SW 1271 (cell line): Measurements from ENCODE around the gene OS9.

Source experiments
- DNase-seq, 2 experiments: peaks; one replicate each; lab custom pipeline; 2025; lab: John Stamatoyannopoulos, UW

OS9 gene

DNA sequence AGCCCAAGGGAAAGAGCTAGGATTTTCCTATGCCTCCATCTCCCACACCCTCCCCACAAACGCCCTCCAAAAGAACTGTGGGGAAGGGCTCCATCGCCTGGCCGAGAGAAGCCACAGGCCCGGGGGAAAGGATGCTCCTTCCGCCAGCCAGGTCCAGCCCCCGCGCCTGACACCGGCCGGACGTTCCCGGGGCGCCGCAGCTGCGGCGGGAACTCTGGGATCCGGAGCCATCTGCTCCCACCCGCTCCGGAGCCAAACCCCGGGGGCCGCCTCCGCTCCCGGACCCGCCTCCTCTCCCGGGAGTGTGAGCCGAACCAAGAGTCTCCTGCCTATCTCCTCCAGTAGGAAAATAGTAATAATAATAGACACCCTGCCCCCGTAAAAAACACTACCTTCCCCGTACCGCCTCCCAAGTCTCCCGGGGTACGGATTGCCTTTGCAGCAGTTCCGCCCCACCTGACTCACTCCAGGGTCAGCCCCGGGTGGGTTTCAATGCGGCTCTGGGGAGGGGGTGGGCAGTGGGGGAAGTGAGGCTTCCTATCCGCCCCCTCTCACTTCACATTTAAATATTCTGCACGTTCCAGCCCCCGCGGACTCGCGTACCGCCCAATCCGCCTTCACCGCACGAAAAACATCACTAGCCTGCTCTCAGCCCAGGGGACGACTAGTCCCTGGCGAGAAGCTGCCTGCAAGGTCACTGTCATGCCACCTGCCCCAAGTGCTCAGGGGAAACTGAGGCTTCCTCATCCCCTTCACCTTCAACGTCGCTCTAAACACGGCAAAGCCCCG, 42.2 kb downstream of the OS9 start:
- DNase-seq: peak in 1 of 2 experiments; percentile 48

DNA sequence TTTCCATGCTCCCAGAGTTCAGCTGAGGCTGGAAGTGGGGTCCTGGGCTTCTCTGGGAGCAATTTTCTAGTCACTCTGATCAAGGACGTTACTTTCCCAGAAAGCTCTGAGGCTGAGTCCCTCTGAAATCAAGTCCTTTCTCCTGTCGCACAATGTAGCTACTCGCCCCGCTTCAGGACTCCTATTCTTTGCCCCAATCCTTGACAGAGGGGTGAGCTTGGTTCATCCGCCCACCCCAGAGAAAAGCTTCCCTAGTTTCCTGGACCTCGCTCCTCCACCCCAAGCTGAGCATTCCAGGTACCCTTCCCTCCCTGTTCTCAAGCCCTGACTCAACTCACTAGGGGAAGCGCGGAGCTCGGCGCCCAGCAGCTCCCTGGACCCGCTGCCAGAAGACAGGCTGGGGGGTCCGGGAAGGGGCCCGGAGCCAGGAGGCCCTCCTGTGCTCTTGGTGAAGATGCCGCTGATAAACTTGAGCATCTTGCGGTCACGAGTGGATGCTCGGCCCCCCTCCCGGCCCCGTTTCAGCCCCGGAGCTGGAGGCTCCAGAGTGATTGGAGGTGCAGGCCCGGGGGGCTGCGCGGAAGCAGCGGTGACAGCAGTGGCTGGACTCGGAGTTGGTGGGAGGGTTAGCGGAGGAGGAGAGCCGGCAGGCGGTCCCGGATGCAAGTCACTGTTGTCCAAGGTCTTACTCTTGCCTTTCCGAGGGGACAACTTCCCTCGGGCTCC, 43.0 kb downstream of the OS9 start:
- DNase-seq: no peak

DNA sequence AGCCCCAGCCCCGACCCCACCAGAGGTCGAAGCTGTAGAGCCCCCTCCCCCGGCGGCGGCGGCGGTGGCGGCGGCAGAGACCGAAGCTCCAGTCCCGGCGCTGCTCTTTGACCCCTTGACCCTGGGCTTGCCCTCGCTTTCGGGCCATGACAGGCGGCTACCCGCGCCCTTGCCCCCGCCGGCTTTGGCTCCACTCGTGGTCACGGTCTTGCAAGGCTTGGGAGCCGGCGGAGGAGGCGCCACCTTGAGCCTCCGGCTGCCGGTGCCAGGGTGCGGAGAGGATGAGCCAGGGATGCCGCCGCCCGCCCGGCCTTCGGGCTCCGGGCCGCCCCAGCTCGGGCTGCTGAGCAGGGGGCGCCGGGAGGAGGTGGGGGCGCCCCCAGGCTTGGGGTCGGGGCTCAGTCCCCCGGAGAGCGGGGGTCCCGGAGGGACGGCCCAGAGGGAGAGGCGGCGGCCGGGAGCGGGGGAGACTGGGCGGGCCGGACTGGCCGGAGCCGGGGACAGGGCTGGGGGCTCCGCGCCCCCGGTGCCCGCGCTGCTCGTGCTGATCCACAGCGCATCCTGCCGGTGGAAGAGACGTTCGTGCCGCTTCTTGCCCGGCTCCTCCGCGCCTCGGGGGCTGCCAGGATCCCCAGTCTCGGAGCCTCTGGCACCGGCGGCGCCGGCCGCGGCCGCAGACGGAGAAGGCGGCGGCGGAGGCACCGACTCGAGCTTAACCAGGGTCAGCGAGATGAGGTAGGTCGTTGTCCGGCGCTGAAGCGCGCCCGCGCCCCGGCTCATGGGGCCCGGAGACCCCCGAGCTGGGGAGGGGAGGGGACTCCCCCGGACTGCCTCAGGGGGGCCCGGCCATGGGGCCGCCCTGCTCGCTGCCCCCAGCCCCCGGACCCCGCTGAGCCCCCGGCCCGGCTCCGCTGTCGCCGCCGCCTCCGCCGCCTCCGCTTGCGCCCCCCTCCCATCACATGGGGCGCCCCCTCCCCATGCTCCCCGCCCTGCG, 43.8 kb downstream of the OS9 start:
- DNase-seq: no peak

DNA sequence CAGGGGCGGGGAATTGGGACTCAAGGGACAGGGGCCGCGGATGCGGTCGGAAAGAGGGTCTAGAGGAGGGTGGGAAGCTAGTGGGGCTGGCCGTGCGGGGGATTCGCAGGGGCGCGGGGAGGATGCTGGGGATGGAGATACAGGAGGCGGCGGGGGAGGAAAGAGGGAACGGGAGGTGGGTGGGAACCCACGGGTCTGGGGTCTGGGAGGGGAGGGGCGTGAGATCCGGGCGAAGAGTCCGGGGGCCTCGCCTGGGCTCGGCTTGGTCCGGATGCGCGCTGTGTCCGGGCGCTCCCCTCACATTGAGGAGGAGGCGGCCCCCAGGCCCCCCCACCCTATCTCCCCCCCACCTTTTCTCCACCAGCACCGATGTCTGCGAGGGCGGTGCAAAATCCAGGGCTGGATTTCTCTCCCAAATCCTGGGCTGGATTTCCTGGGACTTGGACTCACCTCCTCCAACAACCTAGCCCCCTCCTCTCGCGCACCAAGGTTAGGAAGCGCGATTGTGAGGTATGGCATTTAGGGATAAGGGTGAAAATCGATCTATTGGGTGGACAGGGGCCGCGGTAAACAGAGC, 44.8 kb downstream of the OS9 start, which contains the start of gene AGAP2:
TSS of gene AGAP2 (minus strand) at position 82 of the 577 bp plus-strand sequence. CDS start 496 bp downstream, outside the sequence.
- no peak for DNase-seq

DNA sequence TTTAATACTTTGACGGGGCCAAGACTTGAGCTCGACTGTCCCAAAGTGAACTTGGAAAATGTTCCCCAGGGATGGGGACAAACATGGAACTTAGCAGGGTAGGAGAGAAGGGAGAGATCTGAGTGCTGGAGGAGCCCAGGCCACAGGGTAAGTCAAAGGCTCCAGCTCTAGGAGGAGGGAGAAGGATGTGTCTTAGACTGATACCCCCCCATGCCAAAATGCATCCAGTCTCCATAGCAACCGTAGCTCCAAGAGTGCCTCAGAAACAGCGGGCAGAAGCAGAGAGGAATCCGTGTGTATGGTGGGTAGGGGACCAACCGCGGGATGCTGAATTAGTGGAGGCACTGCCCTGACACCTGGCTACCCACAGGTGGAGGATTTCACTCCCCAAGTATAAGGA, 45.5 kb downstream of the OS9 start:
- no peak for DNase-seq

DNA sequence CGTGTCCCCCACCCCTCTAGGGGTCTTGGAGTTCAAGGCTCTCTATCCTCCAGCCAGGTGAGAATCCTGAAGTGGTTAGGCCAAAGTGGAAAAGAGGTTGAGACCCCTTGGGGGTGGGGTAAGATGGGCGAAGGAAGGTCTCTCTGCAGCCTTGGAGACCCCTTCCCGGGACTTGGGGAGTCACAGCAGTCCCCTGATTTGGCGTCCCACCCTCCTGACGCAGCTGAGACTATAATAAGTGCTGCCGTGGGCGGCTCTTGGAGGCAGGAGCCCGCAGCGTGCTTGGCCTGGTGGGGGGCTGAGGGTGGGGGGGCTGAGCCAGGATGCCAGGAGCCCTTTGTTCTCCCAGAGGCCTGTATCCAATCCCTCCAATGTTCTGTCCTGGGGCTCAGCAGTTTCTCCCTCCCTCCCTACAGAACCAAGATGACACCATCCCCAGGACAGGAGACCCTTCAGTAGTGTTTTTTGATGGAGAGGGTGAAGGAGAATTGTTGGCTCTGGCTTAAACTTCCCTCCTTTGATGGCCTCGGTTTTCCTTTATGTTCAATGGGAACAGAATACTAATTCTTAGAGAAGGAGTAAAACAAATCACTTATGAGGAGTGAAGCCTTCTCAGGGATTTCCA, 46.1 kb downstream of the OS9 start:
- DNase-seq: no peak

DNA sequence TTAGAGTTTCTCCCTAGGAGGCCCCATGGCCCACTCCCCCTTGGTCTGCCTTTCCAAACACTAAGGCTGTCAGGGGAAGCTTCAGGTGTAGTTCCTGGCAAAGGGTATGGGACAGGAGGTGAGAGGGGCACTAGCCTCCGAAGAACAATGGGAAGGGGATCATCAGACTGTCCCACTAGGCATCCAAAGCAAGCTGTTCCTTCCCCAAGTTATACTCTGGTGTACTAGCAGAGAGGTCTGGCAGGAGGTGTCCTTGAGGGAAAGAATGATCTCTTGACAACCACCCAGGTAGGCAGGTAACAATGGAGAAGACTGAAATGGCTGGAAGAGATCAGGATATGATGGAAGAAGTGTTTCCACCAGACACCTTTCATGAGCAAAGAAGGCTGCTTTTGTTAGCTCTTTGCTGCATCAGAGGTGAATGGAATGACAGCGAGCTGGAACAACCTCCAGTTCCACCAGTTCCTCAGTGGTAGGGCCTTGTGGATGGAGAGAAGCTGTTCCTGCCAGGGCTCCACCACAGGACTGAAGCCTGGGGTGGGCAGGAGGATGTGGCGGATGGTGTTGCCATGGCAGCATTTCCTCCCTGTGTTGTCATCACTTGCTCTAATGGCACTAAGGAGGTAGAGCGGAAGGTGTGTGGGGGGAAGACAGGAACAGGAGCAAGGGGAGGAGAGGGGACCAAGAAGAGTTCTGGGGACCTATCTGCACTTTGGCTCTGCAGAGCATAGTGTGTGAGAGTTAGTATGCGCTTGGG, 46.9 kb downstream of the OS9 start:
- DNase-seq: no peak

DNA sequence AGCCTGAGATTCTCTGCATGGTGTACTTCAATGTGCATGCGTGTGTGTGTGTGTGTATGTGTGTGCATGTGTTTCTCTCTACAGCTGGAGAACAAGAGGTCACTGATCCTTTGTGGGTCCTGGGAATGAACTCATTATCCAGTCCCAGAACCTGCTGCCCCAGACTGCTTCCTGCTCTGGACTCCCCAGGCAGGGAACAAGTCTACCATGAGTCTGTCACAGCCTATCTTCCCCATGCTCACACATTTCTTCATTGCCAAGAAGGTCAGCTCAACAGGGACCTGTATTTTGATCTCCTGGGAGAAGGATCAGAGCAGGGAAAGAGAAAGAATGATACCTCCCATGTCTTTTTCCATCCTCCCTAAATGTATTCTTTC, 47.5 kb downstream of the OS9 start:
- DNase-seq: no peak

DNA sequence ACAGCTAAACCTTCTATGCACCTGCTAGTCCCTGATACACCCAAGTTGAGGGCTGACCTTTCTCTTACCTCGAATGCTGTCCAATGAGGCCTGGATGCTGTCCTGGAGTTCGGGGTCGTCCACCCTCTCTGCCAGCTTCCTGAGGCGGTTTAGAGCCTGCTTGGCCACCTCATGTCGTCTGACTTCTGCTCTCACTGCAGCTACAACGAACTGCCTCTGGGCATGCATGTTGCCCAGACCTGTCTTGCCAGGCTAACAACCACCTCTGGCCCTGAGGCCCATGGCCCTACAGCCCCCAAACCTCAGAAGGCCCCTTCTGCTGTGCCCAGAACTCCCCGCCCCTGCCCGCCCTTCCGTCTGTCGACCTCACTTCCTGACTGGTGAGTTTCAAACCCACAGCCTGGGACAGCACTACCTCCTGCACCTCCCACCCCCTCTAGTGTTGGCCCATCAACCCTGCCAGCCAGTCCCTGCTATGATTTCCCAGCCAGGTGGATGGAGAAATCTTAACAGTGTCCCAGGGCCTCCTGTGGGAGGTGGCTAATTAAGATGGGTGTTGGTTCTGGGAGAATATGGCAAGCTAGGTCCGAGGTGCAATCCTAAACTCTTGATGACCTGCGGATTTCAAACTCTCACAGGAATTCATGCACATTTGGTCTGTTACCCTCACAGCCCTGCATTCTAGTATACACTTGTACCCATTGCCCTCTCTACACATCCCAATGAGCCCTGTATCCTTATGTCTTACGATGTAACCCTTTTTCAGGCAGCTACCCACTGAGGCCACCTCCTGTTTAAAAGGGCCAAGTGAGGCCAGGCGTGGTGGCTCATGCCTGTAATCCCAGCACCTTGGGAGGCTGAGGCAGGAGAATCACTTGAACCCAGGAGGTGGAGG, 48.2 kb downstream of the OS9 start:
- no peak for DNase-seq

DNA sequence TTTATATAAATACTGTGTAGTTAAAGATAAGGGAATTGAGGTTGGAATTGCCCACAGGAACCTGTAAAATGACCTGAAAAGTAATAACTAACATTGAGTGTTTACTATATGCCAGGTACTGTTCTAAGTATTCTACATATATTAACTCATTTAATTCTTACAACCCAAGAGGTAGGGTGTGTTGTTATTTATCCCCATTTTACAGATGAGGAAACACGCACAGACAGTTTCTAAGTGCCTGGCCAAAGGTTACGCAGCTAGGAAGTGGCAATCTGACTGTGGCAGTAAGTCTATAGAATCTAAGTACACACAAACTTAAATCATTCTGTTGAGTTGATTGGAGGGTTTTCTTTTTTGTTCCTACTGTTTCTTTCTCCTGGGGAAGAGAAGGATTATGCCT, 49.8 kb downstream of the OS9 start:
- DNase-seq: no peak

DNA sequence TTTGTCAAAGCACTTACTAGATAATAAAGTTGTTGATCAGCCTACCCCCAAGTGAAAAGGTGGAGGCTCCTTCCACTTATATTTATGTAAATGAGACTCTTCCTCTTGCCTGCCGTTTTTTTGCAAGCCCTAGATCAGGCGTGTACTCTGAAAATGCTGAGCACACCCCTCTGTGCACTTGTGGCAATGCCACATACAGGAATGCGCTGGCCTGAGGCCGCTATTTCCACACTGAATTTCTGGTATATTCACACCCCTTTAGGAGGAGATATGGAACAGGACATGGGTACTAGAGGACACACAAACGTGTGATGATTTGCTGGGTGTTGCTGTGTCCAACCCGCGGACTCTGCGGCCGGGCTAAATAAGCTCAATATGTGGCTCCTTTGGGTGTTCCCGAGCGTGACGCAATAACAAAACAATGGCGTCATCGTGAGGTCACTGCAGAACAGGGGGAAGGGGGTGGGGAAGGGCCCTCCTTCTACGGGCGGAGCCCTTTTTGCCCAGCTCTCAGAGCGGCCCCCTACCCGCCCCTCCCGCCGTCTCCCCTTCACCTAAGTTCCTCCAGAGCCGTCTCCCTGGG, 50.4 kb downstream of the OS9 start:
- DNase-seq: no peak

DNA sequence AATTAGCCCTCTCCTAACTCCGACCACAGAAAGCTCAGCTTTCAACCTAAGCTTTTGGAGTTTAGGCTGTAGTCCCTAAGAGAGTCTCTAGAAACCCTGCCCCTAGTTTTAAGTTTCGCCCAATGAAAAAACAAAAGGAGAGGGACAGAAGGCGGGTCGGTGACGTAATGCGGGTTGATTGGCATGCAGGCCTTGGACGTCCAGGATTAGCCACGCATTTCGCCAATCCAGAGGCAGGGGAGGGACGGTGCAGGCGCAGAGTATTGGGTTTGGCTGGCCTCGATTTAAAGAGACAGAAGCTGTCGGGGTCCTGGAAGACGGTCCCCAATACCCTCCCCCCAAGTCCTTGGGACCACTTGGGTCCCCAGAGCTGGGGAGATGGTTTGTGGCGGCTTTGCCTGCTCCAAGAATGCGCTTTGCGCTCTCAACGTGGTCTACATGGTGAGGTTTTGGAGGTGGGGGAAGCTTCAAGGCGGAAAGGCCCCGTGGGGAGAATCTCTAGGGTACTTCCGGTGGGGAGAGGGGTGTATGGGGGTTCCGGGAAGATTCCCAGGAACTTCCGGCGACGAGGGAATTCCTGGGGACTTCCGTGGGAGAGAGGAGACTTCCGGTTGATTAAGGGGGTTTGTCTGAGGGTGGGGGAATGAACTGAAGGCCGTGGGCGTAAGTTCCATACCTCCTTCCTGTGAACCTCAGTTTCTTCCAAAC, 51.0 kb downstream of the OS9 start, which contains the start of gene TSPAN31:
TSS of gene TSPAN31 (plus strand) at position 263 of the 708 bp plus-strand sequence. CDS start at position 379, 116 bp downstream.
- peak; percentile 92 to 96 for DNase-seq

DNA sequence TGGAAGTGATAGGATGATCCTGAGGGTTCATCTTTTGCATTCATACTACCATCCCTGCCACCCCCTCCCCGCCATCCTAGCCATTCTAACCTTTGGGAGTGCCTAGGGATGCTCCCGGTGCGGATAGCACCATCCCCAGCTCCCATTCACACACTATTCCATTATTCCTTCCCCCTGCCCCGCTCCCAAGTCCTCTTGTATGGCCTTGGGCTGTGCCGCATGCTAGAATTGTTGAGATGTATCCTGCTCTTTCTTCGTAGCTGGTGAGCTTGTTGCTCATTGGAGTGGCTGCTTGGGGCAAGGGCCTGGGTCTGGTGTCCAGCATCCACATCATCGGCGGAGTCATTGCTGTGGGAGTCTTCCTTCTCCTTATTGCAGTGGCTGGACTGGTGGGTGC, 51.6 kb downstream of the OS9 start:
- no peak for DNase-seq

DNA sequence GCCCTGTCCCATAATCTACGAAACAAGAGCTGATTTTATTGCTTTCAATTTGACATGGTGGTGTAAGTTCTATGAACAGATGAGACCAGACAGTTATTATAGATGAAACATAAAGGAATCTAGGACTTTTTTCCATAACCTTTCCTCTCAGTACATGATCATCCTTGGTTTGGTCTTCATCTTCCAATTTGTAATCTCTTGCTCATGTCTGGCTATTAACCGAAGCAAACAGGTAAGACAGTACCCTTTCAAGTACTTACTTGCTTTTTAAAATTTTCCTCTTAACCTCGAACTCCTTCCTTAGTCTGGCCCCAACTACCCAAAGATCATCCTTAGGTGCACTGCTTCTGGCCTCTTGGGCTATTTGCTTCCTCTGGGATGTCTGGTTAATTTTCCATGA, 52.1 kb downstream of the OS9 start:
- DNase-seq: no peak

DNA sequence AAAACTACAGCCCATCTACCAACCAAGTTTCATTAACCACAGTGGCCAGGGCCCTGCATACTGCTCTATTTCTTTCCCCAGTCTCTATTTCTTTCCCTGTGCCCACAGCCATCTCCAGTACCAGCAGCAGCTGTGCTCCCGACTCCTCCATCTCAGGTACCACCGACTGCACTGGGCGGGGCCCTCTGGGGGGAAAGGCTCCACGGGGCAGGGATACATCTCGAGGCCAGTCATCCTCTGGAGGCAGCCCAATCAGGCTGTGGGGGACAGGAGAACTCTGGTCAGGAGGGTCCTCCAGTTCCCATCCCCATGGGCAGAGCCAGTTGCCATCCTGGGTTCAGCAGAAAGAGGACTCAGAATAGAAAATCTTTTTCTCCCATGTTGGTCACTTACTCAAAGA, 55.1 kb downstream of the OS9 start:
- DNase-seq: no peak

DNA sequence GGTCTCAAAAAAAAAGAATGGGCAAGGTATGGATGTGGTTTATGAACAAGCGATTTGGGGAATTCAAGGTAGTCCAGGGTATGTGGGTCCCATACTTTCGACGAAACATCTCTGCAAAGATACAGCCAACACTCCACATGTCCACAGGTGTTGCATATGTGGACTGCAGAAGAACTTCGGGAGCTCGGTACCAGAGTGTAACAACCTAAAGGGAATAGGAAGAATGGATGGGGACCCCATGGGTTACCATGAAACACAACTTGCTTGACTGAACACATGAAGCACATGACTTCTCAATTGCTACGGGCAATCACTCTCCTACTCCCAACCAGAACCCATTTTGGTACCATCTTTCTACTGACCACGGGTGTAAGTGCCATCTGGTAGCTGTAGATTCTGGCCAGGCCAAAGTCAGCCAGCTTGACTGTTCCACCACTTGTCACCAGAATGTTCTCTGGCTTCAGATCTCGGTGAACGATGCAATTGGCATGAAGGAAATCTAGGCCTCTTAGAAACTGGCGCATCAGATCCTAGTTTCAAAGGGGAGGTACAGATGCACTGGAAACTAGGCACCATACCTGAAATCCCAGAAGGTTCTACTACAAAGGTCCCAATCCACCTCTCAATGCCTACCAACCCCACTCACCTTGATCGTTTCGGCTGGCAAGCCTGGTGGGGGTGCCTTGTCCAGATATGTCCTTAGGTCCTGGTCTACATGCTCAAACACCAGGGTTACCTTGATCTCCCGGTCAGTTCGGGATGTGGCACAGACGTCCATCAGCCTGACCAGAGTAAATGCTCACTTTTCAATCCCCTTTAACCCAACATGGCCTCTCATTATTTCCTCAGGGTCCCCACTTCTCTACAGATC, 56.9 kb downstream of the OS9 start:
- DNase-seq: no peak

DNA sequence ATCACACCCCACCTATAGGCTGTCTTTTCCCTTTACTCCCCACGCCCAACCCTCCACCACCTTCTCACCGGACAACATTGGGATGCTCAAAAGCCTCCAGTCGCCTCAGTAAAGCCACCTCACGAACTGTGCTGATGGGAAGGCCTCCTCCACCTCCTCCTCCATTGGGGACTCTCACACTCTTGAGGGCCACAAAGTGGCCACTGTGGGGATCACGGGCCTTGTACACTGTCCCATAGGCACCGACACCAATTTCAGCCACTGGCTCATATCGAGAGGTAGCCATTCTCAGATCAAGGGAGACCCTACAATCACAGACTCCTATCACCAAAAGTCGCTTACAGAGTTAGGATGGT, 57.5 kb downstream of the OS9 start:
- no peak for DNase-seq
